Activated T-helper 1 cell treated with anti-CD3 and anti-CD28 coated beads, Interleukin-2, amount 50 U/mL, for 16 hours (primary cell): ENCODE results near the gene GNMT.
A peak's percentile ranks its signal among the peaks of the same experiment; 100 is the strongest.
"Not testable (repeated sequence)": the region's sequence is repeated elsewhere in the genome, so short reads cannot be mapped to it uniquely, and the experiment has no call there.

Experiments
- DNase-seq, 2 donors: peaks; one replicate each; pipeline ENCODE4 v3.0.0-alpha.2; 2020; ENCODE audit warnings: low read depth in 1 of 2, low spot score in 1 of 2

Gene GNMT

DNA sequence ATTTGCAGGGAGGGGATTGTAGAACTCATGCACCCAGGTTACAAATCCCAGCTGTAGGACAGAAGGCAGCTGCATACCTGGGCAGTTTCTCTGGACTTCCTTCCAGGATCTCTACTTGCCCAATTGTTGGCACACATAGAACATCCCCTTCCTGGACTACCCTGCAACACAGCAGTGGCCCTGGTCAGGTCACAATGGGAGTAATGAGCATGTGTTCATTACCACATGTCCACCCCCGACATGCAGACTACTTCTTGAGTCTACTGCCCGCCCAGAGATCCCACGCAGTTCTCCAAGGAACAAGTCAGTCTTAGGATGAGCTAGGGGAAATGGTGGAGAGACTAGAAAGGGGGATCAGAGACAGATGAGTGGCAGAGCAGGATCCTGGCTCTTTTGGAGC, 13.4 kb downstream of the GNMT start:
- no peak for DNase-seq

DNA sequence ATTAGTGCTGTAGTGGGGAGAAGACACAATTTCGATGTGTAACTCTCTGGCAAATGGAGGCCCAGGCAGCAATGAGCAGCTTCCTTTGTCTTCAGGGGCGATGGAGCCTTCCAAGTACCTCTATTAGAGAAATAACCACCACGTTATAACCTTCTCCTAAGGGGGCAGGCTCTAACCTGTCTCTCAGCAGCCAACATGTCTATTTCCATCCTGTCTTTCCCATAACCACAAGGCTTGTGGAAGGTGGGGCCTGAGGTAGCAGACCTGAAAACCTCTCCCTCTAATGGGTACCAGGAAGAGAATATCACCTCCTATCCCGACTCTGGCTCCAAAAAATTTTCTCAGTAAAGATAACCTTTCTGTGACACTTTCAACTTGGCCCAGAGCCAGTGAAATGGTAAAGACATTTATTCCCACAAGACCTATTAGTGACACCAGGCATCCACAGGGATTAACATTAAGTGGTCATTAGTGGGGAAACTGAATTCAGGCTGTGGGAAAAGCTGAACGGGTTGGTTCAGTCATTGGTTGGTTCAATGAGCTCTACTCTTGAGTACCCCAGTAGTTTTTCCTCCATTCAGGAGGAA, 14.5 kb downstream of the GNMT start:
- no peak for DNase-seq

DNA sequence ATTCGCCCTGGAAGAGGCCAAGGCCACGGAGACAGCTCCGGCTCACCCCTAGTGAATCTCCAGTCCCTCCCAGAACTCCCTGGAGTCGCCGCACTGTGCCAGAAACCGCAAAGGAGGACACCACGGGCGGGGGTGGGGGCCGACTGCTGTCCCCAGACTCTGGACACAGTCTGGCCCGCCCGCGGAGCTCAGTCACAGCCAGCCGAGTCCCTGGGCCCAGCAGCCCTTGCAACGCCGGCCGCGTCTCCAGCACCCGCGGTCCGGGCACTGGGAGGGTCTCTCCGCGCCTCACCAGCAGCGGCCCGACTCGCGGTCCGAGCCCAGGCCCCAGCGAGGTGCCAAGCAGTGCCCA, 17.9 kb downstream of the GNMT start:
- DNase-seq = no peak

DNA sequence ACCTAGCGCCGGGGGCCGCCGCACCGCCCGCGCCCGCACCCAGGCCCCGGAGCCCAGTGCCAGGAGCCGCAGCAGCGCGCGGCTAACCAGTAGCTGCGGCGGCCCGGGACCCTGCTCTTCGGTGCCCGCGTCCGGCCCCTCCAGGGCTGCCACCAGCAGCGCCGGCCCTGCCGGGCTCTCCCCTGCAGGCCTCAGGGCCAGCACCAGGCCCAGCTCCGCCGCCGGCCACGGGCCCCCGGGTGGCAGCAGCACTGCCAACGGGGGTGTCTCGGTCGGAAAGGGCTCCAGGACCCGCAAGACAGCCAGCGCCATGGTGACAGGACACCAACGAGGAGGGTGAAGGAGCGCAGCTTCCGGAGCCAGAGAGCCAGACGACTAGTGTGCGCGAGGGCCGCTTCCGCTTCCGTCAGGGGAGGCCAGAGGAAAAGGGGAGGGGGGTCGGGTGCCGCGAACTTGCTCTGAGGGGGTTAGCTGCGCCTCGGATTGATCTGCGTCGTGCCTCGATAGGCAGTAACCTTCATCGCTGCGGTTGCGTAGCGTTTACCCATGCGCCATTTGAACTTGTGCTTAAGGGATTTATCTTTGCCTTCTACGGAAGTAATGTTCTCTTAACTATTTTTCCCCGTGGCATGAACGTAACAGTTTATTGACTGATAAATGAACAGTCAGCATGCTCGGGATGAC, 18.4 kb downstream of the GNMT start, which contains the start of gene PEX6:
TSS of gene PEX6 (minus strand) at position 343 of the 684 bp plus-strand sequence. CDS start at position 312, 31 bp downstream.
- peak; percentile 80 to 91 for DNase-seq

DNA sequence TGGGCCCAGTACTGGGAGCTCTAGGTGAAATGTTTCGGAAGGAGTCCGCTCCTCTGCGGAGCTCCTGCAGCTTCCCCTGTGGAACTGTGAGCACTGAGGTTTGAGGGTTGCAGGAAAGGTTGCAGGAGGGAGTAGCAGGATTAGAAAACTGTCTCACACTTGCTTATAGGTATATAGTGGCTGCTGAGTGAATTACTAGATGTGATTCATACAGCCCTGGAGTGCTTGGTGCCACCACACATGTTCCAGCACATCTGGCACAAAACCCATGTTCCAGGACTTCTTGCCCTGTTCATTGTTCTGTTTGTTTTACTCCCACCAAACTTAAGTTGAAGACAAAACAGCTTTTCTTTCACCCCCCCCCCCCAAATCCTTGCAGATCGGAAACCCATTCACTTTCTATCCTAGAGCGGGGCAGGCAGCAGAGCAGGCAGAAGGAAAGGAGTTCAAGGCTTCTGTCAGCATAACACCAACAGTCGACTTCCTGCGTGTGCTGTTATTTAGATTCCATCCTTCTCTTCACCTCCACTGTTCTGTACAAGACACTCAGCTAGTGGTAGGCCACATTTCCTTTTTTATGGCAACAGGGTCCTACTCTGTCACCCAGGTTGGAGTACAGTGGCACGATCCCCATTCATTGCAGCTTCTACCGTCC, 19.1 kb downstream of the GNMT start:
- DNase-seq = no peak

DNA sequence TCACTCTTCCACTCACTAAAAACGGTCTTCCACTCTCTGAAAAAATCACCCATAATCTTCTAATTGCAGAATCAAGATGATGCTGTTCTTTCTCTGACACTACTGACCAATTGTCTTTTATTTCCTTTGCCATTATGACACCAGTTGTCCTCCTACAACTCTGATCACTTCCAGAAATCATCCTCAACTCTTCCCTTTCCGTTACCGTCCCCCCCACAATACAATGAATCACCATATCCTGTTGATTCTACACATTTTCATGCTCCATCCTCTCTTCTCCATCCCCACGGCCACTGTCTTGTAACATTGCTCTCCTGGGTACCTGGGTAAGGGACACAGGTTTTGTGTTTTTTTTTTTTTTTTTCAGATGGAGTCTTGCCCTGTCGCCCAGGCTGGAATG, 21.3 kb downstream of the GNMT start:
- no peak for DNase-seq

DNA sequence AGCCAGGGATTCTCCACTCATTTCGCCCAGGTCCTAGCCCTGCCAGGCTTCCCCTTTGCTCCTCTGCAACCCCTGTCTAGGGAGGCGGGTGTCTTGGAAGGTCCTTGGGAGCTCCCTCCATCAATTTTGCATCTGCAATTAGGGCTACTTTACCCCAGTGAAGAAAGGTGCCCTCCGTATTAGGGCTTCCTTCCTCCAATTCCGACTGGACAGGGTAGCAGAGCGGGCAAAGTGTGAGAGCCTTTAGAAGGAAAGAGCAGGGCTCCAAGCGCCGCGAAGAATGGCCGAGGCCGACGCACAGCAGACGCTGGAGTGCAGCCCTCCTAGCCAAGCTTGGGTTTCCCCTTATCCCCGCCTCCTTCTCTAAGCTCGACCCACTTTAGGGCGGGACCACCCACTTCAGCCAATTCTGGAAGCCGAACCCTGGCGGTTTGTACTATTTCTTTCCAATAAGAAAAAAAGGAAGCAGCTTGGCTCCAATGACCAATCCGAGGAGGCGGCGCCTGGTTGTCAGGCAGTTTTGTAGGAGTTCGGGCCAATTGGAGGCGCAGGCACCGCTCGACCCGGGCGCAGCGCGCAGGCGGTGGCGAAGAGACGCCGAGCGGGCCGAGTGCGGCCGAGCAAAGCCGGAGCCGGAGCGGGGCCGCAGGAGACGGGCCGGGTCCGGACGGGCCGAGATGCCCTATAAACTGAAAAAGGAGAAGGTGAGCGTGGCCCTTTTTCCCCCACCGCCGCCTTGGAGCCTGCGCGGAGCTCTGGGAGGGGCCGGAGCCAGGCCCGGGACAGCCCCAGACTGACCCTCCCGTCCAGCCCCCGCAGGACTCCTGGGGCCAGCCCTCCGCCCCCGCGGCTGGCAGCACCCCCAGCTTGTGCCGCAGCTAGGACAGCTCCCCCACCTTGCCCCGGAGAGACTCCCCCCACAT, 23.7 kb downstream of the GNMT start, which contains the start of gene PPP2R5D:
TSS of gene PPP2R5D (plus strand) at position 570 of the 923 bp plus-strand sequence. CDS start at position 678, 108 bp downstream.
- DNase-seq = peak; percentile 92 to 95

DNA sequence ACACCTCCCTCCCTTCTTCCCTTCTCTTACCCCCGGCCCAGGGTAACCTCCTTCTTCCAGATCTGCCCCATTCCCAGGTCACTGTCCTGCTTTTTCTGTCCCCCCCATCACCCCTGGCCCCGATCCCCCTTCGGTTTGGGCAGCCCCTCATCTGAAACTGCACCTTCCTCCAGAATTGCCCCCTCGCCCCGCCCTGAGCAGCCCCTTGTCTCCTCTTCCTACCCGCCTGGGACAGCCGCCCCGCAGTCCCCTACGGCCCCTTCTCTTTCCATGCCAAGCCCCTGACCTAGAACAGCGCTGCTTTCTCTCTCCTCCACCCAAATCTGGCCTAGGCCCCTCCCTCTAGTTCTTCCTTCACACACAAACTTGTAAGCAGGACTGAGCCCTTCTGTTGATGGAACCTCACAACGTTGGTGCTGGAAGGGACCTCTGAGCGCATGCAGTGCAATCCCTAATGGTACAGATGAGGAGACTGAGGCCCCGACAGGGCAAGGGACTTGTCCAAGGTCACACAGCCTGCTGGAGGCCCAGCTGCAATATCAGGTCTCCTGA, 24.4 kb downstream of the GNMT start:
- DNase-seq = no peak

DNA sequence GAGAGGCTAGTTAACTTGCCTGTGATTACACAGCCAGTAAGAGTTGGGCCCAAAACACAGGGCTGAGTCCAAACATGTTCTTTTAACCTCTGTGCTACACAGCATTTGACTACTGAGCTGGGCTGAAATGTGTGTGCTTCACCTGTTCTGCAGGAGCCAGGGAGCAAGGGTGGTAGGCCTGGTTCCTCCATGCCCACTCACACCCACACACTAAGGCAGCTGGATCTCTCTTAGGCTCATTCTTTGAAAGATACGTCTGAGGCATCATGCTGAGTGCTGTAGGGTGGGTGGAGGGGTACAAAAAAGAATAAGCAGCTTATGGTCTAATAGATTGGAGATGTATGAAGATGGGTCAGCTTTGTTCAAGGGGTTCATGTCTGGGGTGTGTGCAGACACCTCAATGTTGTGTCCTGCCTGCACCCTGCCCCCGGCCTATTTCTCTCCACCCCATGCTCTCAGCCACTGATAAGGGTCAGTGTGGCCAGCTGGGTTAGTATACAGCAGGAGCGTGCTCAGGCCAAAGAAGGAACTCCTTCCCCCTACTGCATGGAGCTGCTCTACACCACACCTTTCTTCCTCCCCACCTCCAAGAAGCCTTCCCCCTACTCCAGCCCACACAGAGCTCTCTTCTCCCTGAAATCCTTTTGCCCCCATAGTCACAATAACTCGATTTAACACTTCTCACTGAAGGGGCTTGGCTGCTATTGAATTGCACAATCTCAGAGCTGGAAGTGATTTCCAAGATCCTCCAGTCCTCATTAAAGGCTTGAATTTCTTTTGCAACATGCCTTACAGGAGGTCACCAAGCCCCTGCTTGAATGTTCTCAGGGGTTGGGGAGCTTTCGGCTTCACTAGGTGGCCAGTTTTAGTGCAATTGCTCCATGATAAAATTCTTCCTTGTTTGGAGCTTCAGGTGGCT, 27.2 kb downstream of the GNMT start:
- DNase-seq = no peak

DNA sequence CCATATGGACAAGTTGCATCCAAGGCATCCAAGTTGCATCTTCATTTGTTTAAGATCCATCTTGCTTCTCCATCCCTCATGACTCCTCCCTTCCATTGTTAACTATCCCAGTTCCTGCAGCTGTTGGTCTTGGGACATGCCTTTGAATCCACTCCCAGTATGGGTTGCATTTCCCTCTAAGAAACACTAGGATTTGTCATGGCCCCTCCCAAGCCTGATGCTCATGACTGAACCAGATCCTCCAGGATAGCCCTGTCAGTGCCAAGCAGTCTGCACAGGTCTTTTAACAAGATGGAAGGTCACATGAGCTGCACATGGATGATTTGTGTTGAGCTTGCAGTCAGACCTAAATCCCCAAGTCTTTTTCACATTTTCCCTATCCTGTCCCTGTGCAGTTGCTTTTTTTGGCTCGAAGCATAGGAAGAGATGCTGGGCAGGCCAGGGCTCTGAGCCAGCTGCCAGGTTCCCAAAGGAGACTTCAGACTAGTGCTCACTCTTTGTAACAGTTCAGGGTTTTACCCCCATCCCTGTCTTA, 28.0 kb downstream of the GNMT start:
- no peak for DNase-seq

DNA sequence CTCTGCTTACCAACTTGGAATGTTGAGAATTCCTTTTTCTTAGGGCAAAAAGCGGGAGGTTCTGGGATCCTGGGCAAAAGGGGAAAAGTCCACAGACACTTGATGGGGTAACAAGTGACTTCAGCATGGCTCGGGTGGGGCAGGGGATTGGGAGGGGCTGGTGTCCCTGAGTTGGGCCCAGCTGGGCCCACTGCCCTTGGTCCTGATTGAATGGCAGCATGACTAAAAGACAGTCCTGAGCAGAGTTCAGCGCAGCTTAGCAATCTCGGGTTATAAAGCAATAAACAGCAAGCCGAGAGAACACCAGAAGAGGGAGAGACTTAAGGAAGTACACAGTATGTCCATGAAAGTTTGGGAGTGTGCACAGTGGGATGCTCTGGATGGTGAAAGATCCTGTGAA, 29.4 kb downstream of the GNMT start:
- no peak for DNase-seq

DNA sequence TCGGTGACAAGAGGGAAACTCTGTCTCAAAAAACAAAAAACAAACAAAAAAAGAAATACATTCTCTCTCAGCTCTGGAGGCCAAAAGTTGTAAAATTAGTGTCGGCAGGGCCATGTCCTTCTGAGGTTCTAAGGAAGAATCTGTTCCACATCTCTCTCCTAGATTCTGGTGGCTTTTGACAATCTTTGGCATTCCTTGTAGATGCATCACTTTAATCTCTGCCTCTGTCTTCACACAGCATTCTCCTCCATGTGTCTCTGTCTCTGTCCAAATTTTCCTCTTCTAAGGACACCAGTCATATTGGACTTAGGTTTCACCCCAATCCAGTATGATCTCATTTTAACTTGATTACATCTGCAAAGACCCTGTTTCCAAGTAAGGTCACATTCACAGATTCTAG, 32.9 kb downstream of the GNMT start:
- DNase-seq = no peak

DNA sequence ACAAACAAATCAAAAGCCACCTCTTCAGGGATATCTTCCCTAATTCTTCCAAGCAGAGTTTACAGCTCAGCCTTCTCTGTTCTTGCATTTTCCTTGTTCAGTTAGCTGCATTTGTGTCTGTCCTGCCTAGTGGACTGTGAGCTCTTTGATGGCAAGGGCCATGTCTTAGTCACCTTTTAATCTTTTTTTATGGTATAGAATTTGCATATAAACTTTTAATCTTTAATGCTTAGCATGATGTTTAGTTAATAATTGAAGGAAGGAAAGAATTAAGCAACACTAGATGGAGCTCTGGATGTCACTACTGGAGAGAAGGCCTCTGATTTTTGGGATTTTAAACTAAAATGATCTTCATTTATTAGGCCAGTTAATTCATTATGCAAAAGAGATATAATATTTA, 36.0 kb downstream of the GNMT start:
- DNase-seq = no peak

DNA sequence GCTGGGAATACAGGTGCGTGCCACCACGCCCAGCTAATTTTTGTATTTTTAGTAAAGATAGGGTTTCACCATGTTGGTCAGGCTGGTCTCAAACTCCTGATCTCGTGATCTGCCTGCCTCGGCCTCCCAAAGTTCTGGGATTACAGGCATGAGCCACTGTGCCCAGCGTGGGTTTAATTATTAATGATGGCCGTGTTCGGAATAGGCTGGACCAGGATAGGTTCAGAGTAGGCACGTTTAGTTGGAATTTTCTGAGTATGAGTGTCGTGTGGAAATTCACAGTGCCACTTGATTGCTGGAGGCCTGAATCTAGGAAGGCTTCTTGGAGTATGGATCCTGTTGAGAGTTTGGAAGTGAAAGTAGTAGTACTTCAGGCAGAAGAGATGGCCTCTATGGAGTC, 37.7 kb downstream of the GNMT start:
- not testable (repeated sequence) for DNase-seq

DNA sequence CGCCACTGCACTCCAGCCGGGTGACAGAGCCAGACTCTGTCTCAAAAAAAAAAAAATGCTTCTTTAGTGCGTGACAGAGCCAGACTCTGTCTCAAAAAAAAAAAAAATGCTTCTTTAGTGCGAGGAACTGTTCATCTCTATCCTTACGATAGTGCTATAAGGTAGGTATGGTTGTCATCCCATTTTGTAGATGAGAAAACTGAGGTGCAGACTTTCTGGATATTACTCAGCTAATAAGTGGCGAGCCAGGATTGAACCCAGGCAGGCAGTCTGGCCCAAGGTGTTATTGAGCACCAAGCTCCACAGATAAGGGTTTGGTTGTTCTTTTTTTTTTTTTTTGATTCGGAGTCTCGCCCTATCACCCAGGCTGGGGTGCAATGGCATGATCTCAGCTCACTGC, 41.3 kb downstream of the GNMT start:
- DNase-seq = no peak

DNA sequence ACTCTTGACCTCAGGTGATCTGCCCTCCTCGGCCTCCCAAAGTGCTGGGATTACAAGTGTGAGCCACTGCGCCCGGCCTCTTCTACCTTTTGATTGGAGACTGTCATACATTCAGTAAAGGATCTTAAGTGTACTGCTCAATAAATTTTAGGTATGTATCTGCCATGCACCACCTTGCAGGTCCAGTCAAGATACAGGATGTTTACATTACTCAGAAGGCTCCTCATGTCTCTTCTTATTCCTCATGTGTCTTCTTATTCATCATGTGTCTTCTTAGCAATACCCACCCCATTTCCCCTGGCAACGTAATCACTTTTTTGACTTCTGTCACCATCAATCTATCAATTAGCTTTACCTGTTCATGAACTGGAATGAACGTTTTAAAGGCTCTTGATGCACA, 45.3 kb downstream of the GNMT start:
- DNase-seq = no peak

DNA sequence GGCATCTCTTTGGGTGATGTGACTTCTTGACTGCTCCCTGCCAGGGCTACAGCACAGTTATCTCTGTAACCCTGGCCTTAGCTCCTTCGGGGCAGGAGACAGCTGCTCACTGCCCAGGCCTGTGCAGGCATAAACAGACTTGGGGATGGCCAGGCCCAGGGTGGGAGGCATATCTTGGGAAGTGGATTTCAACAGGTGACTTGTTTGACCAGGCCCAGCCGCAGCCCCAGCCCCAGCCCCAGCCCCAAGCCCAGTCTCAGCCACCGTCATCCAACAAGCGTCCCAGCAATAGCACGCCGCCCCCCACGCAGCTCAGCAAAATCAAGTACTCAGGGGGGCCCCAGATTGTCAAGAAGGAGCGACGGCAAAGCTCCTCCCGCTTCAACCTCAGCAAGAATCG, 45.7 kb downstream of the GNMT start:
- no peak for DNase-seq

DNA sequence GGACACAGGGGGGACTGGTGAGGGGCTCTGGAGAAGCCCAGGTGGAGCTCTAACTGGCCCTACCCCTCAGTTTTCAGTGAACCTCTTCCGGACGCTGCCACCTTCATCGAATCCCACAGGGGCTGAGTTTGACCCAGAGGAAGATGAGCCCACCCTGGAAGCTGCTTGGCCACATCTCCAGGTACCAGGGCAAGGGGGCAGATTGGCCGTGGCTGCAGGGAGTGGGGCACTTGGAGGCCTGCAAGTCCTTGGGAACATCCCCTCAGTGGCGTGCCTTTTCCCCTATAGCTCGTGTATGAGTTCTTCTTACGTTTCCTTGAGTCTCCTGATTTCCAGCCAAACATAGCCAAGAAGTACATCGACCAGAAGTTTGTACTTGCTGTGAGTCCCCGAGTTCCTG, 46.6 kb downstream of the GNMT start:
- no peak for DNase-seq

DNA sequence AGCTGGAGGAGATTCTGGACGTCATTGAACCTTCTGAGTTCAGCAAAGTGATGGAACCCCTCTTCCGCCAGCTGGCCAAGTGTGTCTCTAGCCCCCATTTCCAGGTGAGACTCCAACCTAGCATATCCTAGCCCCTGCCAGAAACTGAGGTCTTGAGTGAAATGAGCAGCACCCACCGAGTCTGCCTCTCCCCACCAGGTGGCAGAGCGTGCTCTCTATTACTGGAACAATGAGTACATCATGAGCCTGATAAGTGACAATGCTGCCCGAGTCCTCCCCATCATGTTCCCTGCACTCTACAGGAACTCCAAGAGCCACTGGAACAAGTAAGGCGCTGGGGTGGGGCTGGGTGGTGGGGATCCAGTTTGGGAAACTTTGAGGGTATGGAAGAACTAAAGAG, 48.6 kb downstream of the GNMT start:
- no peak for DNase-seq

DNA sequence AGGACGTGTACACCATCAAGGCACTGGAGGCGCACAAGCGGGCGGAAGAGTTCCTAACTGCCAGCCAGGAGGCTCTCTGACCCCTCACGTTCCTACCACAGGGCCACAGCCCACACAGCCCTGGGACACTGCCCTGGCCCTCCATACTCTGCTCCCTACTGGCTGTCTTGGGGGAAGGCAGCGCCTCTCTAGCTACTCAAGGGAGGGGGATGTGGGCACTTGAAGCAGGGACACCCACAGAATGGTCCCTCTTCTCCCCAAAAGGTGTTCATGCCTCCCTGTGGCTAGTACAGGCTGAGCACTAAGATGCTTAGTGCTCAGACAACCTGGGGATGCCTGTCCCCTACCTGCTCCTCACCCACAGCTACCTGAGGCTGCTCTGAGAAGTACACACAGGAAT, 50.7 kb downstream of the GNMT start:
- DNase-seq = no peak
